SK-N-SH treated with all-trans-retinoic acid at 6 μM for 48 hours (cell line): ENCODE results near the gene TNPO3.
"Not testable (repeated sequence)": the region's sequence is repeated elsewhere in the genome, so short reads cannot be mapped to it uniquely, and the experiment has no call there.

Experiments
- ATAC-seq: fragments of 200-7000 bp; cut with Tn5 transposase; 3 replicates; pipeline ENCODE4 v1.9.1; 2020; ENCODE audit warnings: mild to moderate bottlenecking, moderate library complexity
- BACH2 ChIP-seq: fragments of 250-450 bp; sonication (Bioruptor Pico); IDR thresholded peaks from 2 replicates; pipeline ENCODE4 v1.9.0; 2021; ENCODE audit warnings: mild to moderate bottlenecking, borderline replicate concordance
- CREB5 ChIP-seq: fragments of 250-450 bp; sonication (Bioruptor Pico); IDR thresholded peaks from 2 replicates; pipeline ENCODE4 v1.5.1; 2020; ENCODE audit warnings: low read depth, mild to moderate bottlenecking, moderate library complexity
- OSR1 ChIP-seq: fragments of 250-450 bp; sonication (Bioruptor Pico); IDR thresholded peaks from 2 replicates; pipeline ENCODE4 v1.8.0; 2022; ENCODE audit warnings: moderate library complexity, mild to moderate bottlenecking, inconsistent platforms
- PPARA ChIP-seq: fragments of 250-450 bp; sonication (Bioruptor Pico); IDR thresholded peaks from 2 replicates; pipeline ENCODE4 v1.5.0; 2020; ENCODE audit warnings: mild to moderate bottlenecking, borderline replicate concordance
- RARB ChIP-seq: fragments of 250-450 bp; sonication (Bioruptor Pico); IDR thresholded peaks from 2 replicates; pipeline ENCODE4 v1.8.0; 2021; ENCODE audit warnings: mild to moderate bottlenecking, moderate library complexity
- TCF4 ChIP-seq: fragments of 250-450 bp; sonication (Bioruptor Pico); IDR thresholded peaks from 2 replicates; pipeline ENCODE4 v1.8.0; 2021; ENCODE audit warnings: mild to moderate bottlenecking, moderate library complexity, borderline replicate concordance
- TSHZ2 ChIP-seq: fragments of 250-450 bp; sonication (Bioruptor Pico); IDR thresholded peaks from 2 replicates; pipeline ENCODE4 v1.5.0; 2020; ENCODE audit warnings: mild to moderate bottlenecking, moderate library complexity
- ZC3H10 ChIP-seq: fragments of 250-450 bp; sonication (Bioruptor Pico); IDR thresholded peaks from 2 replicates; pipeline ENCODE4 v1.5.1; 2021; ENCODE audit warnings: mild to moderate bottlenecking, moderate library complexity
- ZFP30 ChIP-seq: fragments of 450-650 bp; formaldehyde crosslinking; IDR thresholded peaks from 2 replicates; pipeline ENCODE4 v1.5.0; 2022; ENCODE audit warnings: mild to moderate bottlenecking, moderate library complexity
- ZNF70 ChIP-seq: fragments of 450-650 bp; formaldehyde crosslinking; IDR thresholded peaks from 2 replicates; pipeline ENCODE4 v1.5.0; 2020; ENCODE audit warnings: mild to moderate bottlenecking, moderate library complexity
- ZNF8 ChIP-seq: fragments of 450-650 bp; formaldehyde crosslinking; IDR thresholded peaks from 2 replicates; pipeline ENCODE4 v1.5.0; 2020; ENCODE audit warnings: mild to moderate bottlenecking, moderate library complexity
- TF ChIP-seq, protein P1 (sequence below): fragments of 250-450 bp; sonication (Bioruptor Pico); IDR thresholded peaks from 2 replicates; pipeline ENCODE4 v1.5.1; 2021; ENCODE audit warnings: mild to moderate bottlenecking, moderate library complexity

TNPO3 gene

GRCh38 chr7:129055861-129056464 lies 1.1 kb upstream of the TNPO3 start (continued):
- TF ChIP-seq TSHZ2 (CRISPR knock-in tag): no peak

GRCh38 chr7:129055294-129055816 lies 444 bp upstream of the TNPO3 start:
- ATAC-seq: peak; percentile 66

GRCh38 chr7:129053938-129054437 lies 923 bp downstream of the TNPO3 start:
- ATAC-seq: peak; percentile 25

More at GRCh38 chr7:129055294-129055816, 444 bp upstream of the TNPO3 start:
- TF ChIP-seq RARB: no peak
- no peak for TF ChIP-seq TSHZ2 (CRISPR knock-in tag)
- peak; percentile 21 for TF ChIP-seq ZNF8 (CRISPR knock-in tag)
- TF ChIP-seq ZFP30 (CRISPR knock-in tag): peak; percentile 30; the same call in 1 of the 2 replicates
- TF ChIP-seq, protein P1, sequence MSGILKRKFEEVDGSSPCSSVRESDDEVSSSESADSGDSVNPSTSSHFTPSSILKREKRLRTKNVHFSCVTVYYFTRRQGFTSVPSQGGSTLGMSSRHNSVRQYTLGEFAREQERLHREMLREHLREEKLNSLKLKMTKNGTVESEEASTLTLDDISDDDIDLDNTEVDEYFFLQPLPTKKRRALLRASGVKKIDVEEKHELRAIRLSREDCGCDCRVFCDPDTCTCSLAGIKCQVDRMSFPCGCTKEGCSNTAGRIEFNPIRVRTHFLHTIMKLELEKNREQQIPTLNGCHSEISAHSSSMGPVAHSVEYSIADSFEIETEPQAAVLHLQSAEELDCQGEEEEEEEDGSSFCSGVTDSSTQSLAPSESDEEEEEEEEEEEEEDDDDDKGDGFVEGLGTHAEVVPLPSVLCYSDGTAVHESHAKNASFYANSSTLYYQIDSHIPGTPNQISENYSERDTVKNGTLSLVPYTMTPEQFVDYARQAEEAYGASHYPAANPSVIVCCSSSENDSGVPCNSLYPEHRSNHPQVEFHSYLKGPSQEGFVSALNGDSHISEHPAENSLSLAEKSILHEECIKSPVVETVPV (CRISPR knock-in tag): no peak
- no peak for TF ChIP-seq CREB5 (CRISPR knock-in tag)

GRCh38 chr7:129052441-129052840 lies 2.5 kb downstream of the TNPO3 start:
- ATAC-seq: no peak
- TF ChIP-seq BACH2 (CRISPR knock-in tag): no peak
- TF ChIP-seq, all 23 proteins: peak for 0

More at GRCh38 chr7:129053938-129054437, 923 bp downstream of the TNPO3 start:
- TF ChIP-seq BACH2 (CRISPR knock-in tag) (no peak), TCF4 (CRISPR knock-in tag) (no peak)

DNA sequence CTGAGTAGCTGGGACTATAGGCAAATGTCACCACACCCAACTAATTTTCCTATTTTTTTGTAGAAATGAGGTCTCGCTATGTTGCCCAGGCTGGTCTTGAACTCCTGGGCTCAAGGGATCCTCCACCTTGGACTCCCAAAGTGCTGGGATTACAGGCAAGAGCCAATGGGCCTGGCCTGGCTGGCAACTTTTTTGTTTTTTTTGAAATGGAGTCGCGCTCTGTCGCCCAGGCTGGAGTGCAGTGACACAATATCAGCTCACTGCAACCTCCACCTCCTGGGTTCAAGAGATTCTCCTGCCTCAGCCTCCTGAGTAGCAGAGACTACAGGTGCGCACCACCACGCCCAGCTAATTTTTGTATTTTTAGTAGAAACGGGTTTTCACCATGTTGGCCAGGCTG lies 3.5 kb downstream of the TNPO3 start:
- ATAC-seq: not testable (repeated sequence)

DNA sequence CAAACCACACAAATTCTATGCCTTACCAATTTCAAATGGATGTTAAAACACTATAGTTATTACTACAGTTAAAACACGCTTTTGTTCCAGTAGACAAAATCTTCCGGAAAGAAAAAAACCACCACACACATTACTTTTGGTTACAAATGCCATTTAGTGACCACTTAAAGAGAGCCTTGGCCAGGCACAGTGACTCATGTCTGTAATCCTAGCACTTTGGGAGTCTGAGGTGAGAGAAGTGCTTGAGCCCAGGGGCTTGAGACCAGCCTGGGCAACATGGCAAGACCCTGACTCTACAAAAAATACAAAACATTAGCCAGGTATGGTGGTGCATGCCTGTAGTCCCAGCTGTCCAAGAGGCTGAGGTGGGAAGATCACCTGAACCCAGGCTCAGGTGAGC lies 7.2 kb downstream of the TNPO3 start:
- no peak for ATAC-seq
- TF ChIP-seq ZC3H10 (CRISPR knock-in tag): no peak
- no peak for TF ChIP-seq ZNF70 (CRISPR knock-in tag)
- no peak for TF ChIP-seq TCF4 (CRISPR knock-in tag)
- no peak for TF ChIP-seq OSR1 (CRISPR knock-in tag)
- no peak for TF ChIP-seq PPARA (CRISPR knock-in tag)
- no peak for TF ChIP-seq CREB5 (CRISPR knock-in tag)
- TF ChIP-seq, all 23 proteins: peak for 0
